Measurements from ENCODE around the gene NRP1.

Gene NRP1

GRCh38 chr10:33347211-33347610 lies 12.7 kb upstream of the NRP1 start:
- DNase-seq = no peak
- no peaks in the 10 kb centered on the region for H4K20me1 ChIP-seq (ENCODE audit: insufficient read depth, low read length)
- no peaks in the 10 kb centered on the region for H3K36me3 ChIP-seq (replicated peaks; ENCODE audit: insufficient read depth, low read length)
- H3F3A ChIP-seq (ENCODE audit: insufficient read depth, low read length) = no peaks in the 10 kb centered on the region
- no peaks in the 10 kb centered on the region for H3K27me3 ChIP-seq (replicated peaks; ENCODE audit: insufficient read depth, low read length)
- no peaks in the 10 kb centered on the region for H3K9me2 ChIP-seq (replicated peaks; ENCODE audit: insufficient read depth, low read length)
- H3K79me2 ChIP-seq (ENCODE audit: low read length) = no peaks in the 10 kb centered on the region
- TF ChIP-seq EZH2phosphoT487 (IDR thresholded peaks at IDR 0.05; ENCODE audit: low read length) (no peak), CTCF (IDR thresholded peaks at IDR 0.05; ENCODE audit: low read length) (no peak), EZH2 (optimal IDR thresholded peaks at IDR 0.05; ENCODE audit: low read depth, low read length) (no peak)
- H3K27ac ChIP-seq (ENCODE audit: low read length) = no peak overlapping the region
- H2AFZ ChIP-seq (ENCODE audit: low read length) = no peak overlapping the region
- H3K4me1 ChIP-seq (ENCODE audit: low read length) = no peaks in the 10 kb centered on the region
- no peaks in the 10 kb centered on the region for H3K9me3 ChIP-seq (replicated peaks; ENCODE audit: insufficient read depth, low read length)
- no peak overlapping the region for H3K4me2 ChIP-seq (ENCODE audit: low read depth, low read length)
- no peak overlapping the region for H3K4me3 ChIP-seq (ENCODE audit: low read length)
- no peak overlapping the region for H3K9ac ChIP-seq (ENCODE audit: low read length)

DNA sequence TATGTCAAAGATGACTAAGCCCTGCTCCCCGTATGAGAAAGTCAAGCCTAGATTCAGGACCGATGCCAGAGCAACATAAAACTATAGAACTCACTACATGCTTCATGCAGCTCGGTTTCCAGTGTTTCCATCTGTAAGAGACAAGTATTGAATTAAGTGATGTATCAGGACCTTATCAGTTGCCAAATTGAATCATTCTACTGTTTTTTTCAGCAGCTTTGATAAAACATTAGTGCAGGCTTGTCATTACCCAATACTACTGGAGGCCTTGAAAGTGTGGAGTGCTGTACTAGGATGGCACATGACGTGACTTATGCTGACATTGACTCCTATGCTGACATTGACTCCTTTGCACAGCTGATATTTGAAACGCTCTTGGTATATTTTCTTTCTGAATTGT lies 10.8 kb upstream of the NRP1 start:
- Histone ChIP-seq H3K9me3 (replicated peaks; ENCODE audit: insufficient read depth, low read length) (no peaks in the 10 kb centered on the region), H3F3A (ENCODE audit: insufficient read depth, low read length) (no peaks in the 10 kb centered on the region), H3K79me2 (ENCODE audit: low read length) (no peaks in the 10 kb centered on the region), H3K27me3 (replicated peaks; ENCODE audit: insufficient read depth, low read length) (no peaks in the 10 kb centered on the region), H2AFZ (ENCODE audit: low read length) (no peak overlapping the region), H3K27ac (ENCODE audit: low read length) (no peak overlapping the region), H4K20me1 (ENCODE audit: insufficient read depth, low read length) (no peaks in the 10 kb centered on the region), H3K9ac (ENCODE audit: low read length) (no peak overlapping the region), H3K9me2 (replicated peaks; ENCODE audit: insufficient read depth, low read length) (no peaks in the 10 kb centered on the region), H3K4me1 (ENCODE audit: low read length) (no peaks in the 10 kb centered on the region), H3K4me3 (ENCODE audit: low read length) (no peak overlapping the region), H3K36me3 (replicated peaks; ENCODE audit: insufficient read depth, low read length) (no peaks in the 10 kb centered on the region), H3K4me2 (ENCODE audit: low read depth, low read length) (no peak overlapping the region)
- TF ChIP-seq EZH2phosphoT487 (IDR thresholded peaks at IDR 0.05; ENCODE audit: low read length) (no peak), EZH2 (optimal IDR thresholded peaks at IDR 0.05; ENCODE audit: low read depth, low read length) (no peak)
- no peak for DNase-seq

GRCh38 chr10:33344676-33345075 lies 10.2 kb upstream of the NRP1 start:
- no peaks in the 10 kb centered on the region for H4K20me1 ChIP-seq (ENCODE audit: insufficient read depth, low read length)
- TF ChIP-seq CTCF (IDR thresholded peaks at IDR 0.05; ENCODE audit: low read length) (no peak), EZH2phosphoT487 (IDR thresholded peaks at IDR 0.05; ENCODE audit: low read length) (no peak), EZH2 (optimal IDR thresholded peaks at IDR 0.05; ENCODE audit: low read depth, low read length) (no peak)

DNA sequence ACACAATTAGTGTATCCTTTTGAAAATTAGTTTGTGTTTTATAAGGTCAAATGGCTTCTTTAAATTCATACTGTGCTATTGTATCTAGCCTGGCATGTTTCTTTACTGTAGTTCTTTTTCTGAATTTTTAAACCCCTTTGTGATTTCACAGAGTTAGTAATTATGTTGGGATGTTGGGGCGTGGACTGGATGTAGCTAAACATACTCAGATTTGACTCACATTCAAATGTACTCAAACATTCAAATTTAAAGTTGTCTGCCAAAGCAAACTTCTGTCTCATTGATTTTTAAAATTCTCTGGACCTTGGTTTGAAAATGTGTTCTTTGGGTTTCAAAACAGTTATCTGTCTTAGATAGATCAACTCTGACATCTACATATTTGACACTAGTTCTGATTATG lies 7.2 kb upstream of the NRP1 start:
- no peak for DNase-seq
- H3K27me3 ChIP-seq (replicated peaks; ENCODE audit: insufficient read depth, low read length) = no peaks in the 10 kb centered on the region
- H3K4me2 ChIP-seq (ENCODE audit: low read depth, low read length) = no peak overlapping the region
- no peaks in the 10 kb centered on the region for H3K4me1 ChIP-seq (ENCODE audit: low read length)
- no peak overlapping the region for H3K9ac ChIP-seq (ENCODE audit: low read length)
- H3F3A ChIP-seq (ENCODE audit: insufficient read depth, low read length) = no peaks in the 10 kb centered on the region
- no peaks in the 10 kb centered on the region for H3K79me2 ChIP-seq (ENCODE audit: low read length)
- no peaks in the 10 kb centered on the region for H4K20me1 ChIP-seq (ENCODE audit: insufficient read depth, low read length)
- H3K36me3 ChIP-seq (replicated peaks; ENCODE audit: insufficient read depth, low read length) = no peaks in the 10 kb centered on the region
- TF ChIP-seq CTCF (IDR thresholded peaks at IDR 0.05; ENCODE audit: low read length) = no peak
- TF ChIP-seq EZH2phosphoT487 (IDR thresholded peaks at IDR 0.05; ENCODE audit: low read length) = no peak
- TF ChIP-seq EZH2 (optimal IDR thresholded peaks at IDR 0.05; ENCODE audit: low read depth, low read length) = no peak
- no peak overlapping the region for H3K4me3 ChIP-seq (ENCODE audit: low read length)
- no peak overlapping the region for H3K27ac ChIP-seq (ENCODE audit: low read length)
- H3K9me2 ChIP-seq (replicated peaks; ENCODE audit: insufficient read depth, low read length) = no peaks in the 10 kb centered on the region
- no peaks in the 10 kb centered on the region for H3K9me3 ChIP-seq (replicated peaks; ENCODE audit: insufficient read depth, low read length)
- H2AFZ ChIP-seq (ENCODE audit: low read length) = no peak overlapping the region

More at GRCh38 chr10:33344676-33345075, 10.2 kb upstream of the NRP1 start:
- Histone ChIP-seq H3K9ac (ENCODE audit: low read length) (no peak overlapping the region), H3K4me3 (ENCODE audit: low read length) (no peak overlapping the region), H3K79me2 (ENCODE audit: low read length) (no peaks in the 10 kb centered on the region), H3K27ac (ENCODE audit: low read length) (no peak overlapping the region), H3F3A (ENCODE audit: insufficient read depth, low read length) (no peaks in the 10 kb centered on the region), H3K27me3 (replicated peaks; ENCODE audit: insufficient read depth, low read length) (no peaks in the 10 kb centered on the region), H3K36me3 (replicated peaks; ENCODE audit: insufficient read depth, low read length) (no peaks in the 10 kb centered on the region), H3K4me1 (ENCODE audit: low read length) (no peaks in the 10 kb centered on the region), H2AFZ (ENCODE audit: low read length) (no peak overlapping the region), H3K9me2 (replicated peaks; ENCODE audit: insufficient read depth, low read length) (no peaks in the 10 kb centered on the region), H3K9me3 (replicated peaks; ENCODE audit: insufficient read depth, low read length) (no peaks in the 10 kb centered on the region), H3K4me2 (ENCODE audit: low read depth, low read length) (no peak overlapping the region)
- DNase-seq = no peak
